GM19372 (cell line): ENCODE results near the gene JCHAIN.
"Not testable (repeated sequence)": the region's sequence is repeated elsewhere in the genome, so short reads cannot be mapped to it uniquely, and the experiment has no call there.

Source experiments
- ATAC-seq: cut with Tn5 transposase; IDR thresholded peaks from one replicate; pipeline ENCODE4 v1.9.1; 2021; ENCODE audit warnings: mild to moderate bottlenecking, low read depth, moderate library complexity; ENCODE audit not compliant: unreplicated experiment

The JCHAIN gene

GRCh38 chr4:70666369-70666768 is at the start of gene JCHAIN:
TSS of gene JCHAIN (minus strand) at chr4:70666508. CDS start at chr4:70666490, 18 bp downstream.
- no peak for ATAC-seq

- no peak for ATAC-seq
Observed at GRCh38 chr4:70715097-70715496, 48.8 kb upstream of the JCHAIN start.

- peak; percentile 53 for ATAC-seq
Observed at GRCh38 chr4:70714079-70714887, 48.0 kb upstream of the JCHAIN start.

GRCh38 chr4:70713453-70714078 is 47.3 kb upstream of the JCHAIN start:
- ATAC-seq, result peak; percentile 30

GRCh38 chr4:70712604-70713452 is 46.5 kb upstream of the JCHAIN start:
- ATAC-seq, result no peak

- no peak for ATAC-seq
Observed at GRCh38 chr4:70712150-70712549, 45.8 kb upstream of the JCHAIN start.

GRCh38 chr4:70711599-70711998 is 45.3 kb upstream of the JCHAIN start:
- ATAC-seq, result no peak

- ATAC-seq, result no peak
Observed at GRCh38 chr4:70709611-70710205, 43.4 kb upstream of the JCHAIN start.

- ATAC-seq, result no peak
Observed at GRCh38 chr4:70706516-70706915, 40.2 kb upstream of the JCHAIN start.

GRCh38 chr4:70706044-70706461 is 39.7 kb upstream of the JCHAIN start:
- ATAC-seq, result no peak

GRCh38 chr4:70705183-70706043 is 39.1 kb upstream of the JCHAIN start:
- ATAC-seq, result peak; percentile 59

- ATAC-seq, result peak; percentile 39
Observed at GRCh38 chr4:70704931-70705182, 38.5 kb upstream of the JCHAIN start.

- peak; percentile 58 for ATAC-seq
Observed at GRCh38 chr4:70704215-70704930, 38.1 kb upstream of the JCHAIN start.

- no peak for ATAC-seq
Observed at GRCh38 chr4:70703619-70704214, 37.4 kb upstream of the JCHAIN start.

- ATAC-seq, result not testable (repeated sequence)
Observed at GRCh38 chr4:70702592-70702991, 36.3 kb upstream of the JCHAIN start.

- no peak for ATAC-seq
Observed at GRCh38 chr4:70701271-70701670, 35.0 kb upstream of the JCHAIN start.

GRCh38 chr4:70700712-70701111 is 34.4 kb upstream of the JCHAIN start:
- ATAC-seq, result no peak

GRCh38 chr4:70698435-70698834 is 32.1 kb upstream of the JCHAIN start:
- not testable (repeated sequence) for ATAC-seq

- not testable (repeated sequence) for ATAC-seq
Observed at GRCh38 chr4:70694633-70695032, 28.3 kb upstream of the JCHAIN start.
